ENCODE measurements around the gene C6orf58. TPM values are rescaled to one million over a fixed set of nuclear protein-coding genes. Genes with fewer than 3 reads are reported as not detected.
A peak's percentile ranks its signal among the peaks of the same experiment; 100 is the strongest.

The C6orf58 gene
- total RNA-seq, 1 donor from 2014 or later = 0.38 TPM

- H3K9me3 Mint-ChIP-seq = no peaks in the 10 kb centered on the region
- peaks cover 15% of the 10 kb centered on the region for H3K27me3 Mint-ChIP-seq (ENCODE audit: low read depth)
- peaks cover 2% of the 10 kb centered on the region for H3K4me1 Mint-ChIP-seq
- DNase-seq (ENCODE audit: low spot score in 2 of 2, unreplicated experiment in 2 of 2) = no peak
- no peak overlapping the region for H3K27ac Mint-ChIP-seq
- H3K36me3 Mint-ChIP-seq = no peaks in the 10 kb centered on the region
- TF ChIP-seq CTCF (IDR thresholded peaks at IDR 0.05; ENCODE audit: unreplicated experiment) = peak; percentile 33
- H3K4me3 Mint-ChIP-seq = no peak overlapping the region
Measured at GRCh38 chr6:127547904-127548649, 28.9 kb upstream of the C6orf58 start.

GRCh38 chr6:127550403-127550802 is 26.6 kb upstream of the C6orf58 start:
- peaks cover 2% of the 10 kb centered on the region for H3K4me1 Mint-ChIP-seq

GRCh38 chr6:127554435-127555006 is 22.5 kb upstream of the C6orf58 start:
- Mint-ChIP-seq H3K27me3 (ENCODE audit: low read depth) (peaks cover 5% of the 10 kb centered on the region), H3K36me3 (no peaks in the 10 kb centered on the region), H3K4me1 (peaks cover 2% of the 10 kb centered on the region), H3K9me3 (no peaks in the 10 kb centered on the region), H3K4me3 (no peak overlapping the region), H3K27ac (no peak overlapping the region)
- no peak for DNase-seq (ENCODE audit: low spot score in 2 of 2, unreplicated experiment in 2 of 2)
- no peak for TF ChIP-seq CTCF (IDR thresholded peaks at IDR 0.05; ENCODE audit: unreplicated experiment)

More at GRCh38 chr6:127550403-127550802, 26.6 kb upstream of the C6orf58 start:
- Mint-ChIP-seq H3K27ac (no peak overlapping the region), H3K4me3 (no peak overlapping the region), H3K27me3 (ENCODE audit: low read depth) (peaks cover 12% of the 10 kb centered on the region), H3K36me3 (no peaks in the 10 kb centered on the region), H3K9me3 (no peaks in the 10 kb centered on the region)
- no peak for DNase-seq (ENCODE audit: low spot score in 2 of 2, unreplicated experiment in 2 of 2)
- TF ChIP-seq CTCF (IDR thresholded peaks at IDR 0.05; ENCODE audit: unreplicated experiment) = no peak

GRCh38 chr6:127561660-127562059 is 15.3 kb upstream of the C6orf58 start:
- DNase-seq (ENCODE audit: low spot score in 2 of 2, unreplicated experiment in 2 of 2) = no peak
- Mint-ChIP-seq H3K36me3 (no peaks in the 10 kb centered on the region), H3K27me3 (ENCODE audit: low read depth) (peaks cover 7% of the 10 kb centered on the region), H3K9me3 (peaks cover 6% of the 10 kb centered on the region), H3K27ac (no peak overlapping the region), H3K4me1 (no peaks in the 10 kb centered on the region), H3K4me3 (no peak overlapping the region)
- TF ChIP-seq CTCF (IDR thresholded peaks at IDR 0.05; ENCODE audit: unreplicated experiment) = no peak

- TF ChIP-seq CTCF (IDR thresholded peaks at IDR 0.05; ENCODE audit: unreplicated experiment) = no peak
- no peaks in the 10 kb centered on the region for H3K36me3 Mint-ChIP-seq
- no peaks in the 10 kb centered on the region for H3K4me1 Mint-ChIP-seq
- DNase-seq (ENCODE audit: low spot score in 2 of 2, unreplicated experiment in 2 of 2) = no peak
- peaks cover 7% of the 10 kb centered on the region for H3K27me3 Mint-ChIP-seq (ENCODE audit: low read depth)
- H3K4me3 Mint-ChIP-seq = no peak overlapping the region
- H3K9me3 Mint-ChIP-seq = peaks cover 6% of the 10 kb centered on the region
- no peak overlapping the region for H3K27ac Mint-ChIP-seq
Measured at GRCh38 chr6:127564761-127565160, 12.2 kb upstream of the C6orf58 start.
